WTC11 (cell line): Measurements from ENCODE around the gene BABAM2. TPM values are rescaled to one million over a fixed set of nuclear protein-coding genes. Genes with fewer than 3 reads are reported as not detected.

Experiments used
- ATAC-seq: fragments of 200-7000 bp; cut with Tn5 transposase; 2 replicates; pipeline ENCODE4 v1.10.0; 2021; ENCODE audit warnings: mild to moderate bottlenecking, moderate library complexity
- CTCF ChIA-PET: fragments of 300-600 bp; sonication (Branson Sonifier 250); formaldehyde crosslinking; loops from one replicate; lab custom pipeline; 2021; ENCODE audit warnings: antibody characterized with exemption; lab: Charles Lee
- POLR2A ChIA-PET: fragments of 350-600 bp; sonication (Branson Sonifier 250); formaldehyde crosslinking; loops from one replicate; lab custom pipeline; 2021; ENCODE audit warnings: antibody characterized with exemption; lab: Charles Lee
- DNase-seq: peaks from one replicate; pipeline ENCODE4 v3.0.0; 2021; ENCODE audit warnings: low spot score
- H3K27ac Mint-ChIP-seq: 2 replicates; pipeline ENCODE4 v1.8.0; 2021; ENCODE audit warnings: mixed read lengths
- H3K27me3 Mint-ChIP-seq: 2 replicates; pipeline ENCODE4 v1.8.0; 2021; ENCODE audit warnings: low read depth, mild to moderate bottlenecking, moderate library complexity, mixed read lengths
- H3K36me3 Mint-ChIP-seq: 2 replicates; pipeline ENCODE4 v1.8.0; 2021; ENCODE audit warnings: mixed read lengths
- H3K4me1 Mint-ChIP-seq: 2 replicates; pipeline ENCODE4 v1.8.0; 2022; ENCODE audit warnings: mixed read lengths
- H3K4me3 Mint-ChIP-seq: 2 replicates; pipeline ENCODE4 v1.8.0; 2021; ENCODE audit warnings: mild to moderate bottlenecking, moderate library complexity, mixed read lengths
- H3K9me3 Mint-ChIP-seq: 2 replicates; pipeline ENCODE4 v1.8.0; 2021; ENCODE audit warnings: mixed read lengths
- ATF6 ChIP-seq: sonication (generic); formaldehyde crosslinking; IDR thresholded peaks from 2 replicates; pipeline ENCODE4 v1.8.1; 2023; ENCODE audit warnings: mild to moderate bottlenecking, missing genetic modification reagents
- FOXP1 ChIP-seq: sonication (generic); formaldehyde crosslinking; IDR thresholded peaks from 2 replicates; pipeline ENCODE4 v1.8.0; 2022; ENCODE audit warnings: missing genetic modification reagents, mild to moderate bottlenecking, moderate library complexity, borderline replicate concordance
- FOXP4 ChIP-seq: sonication (generic); formaldehyde crosslinking; IDR thresholded peaks from 2 replicates; pipeline ENCODE4 v1.8.0; 2022; ENCODE audit warnings: mild to moderate bottlenecking, missing genetic modification reagents
- GRHL2 ChIP-seq: fragments of 250-450 bp; sonication (Bioruptor Pico); IDR thresholded peaks from 2 replicates; pipeline ENCODE4 v1.8.0; 2022; ENCODE audit warnings: mild to moderate bottlenecking, moderate library complexity; ENCODE audit not compliant: insufficient replicate concordance, severe bottlenecking
- JUN ChIP-seq: sonication (generic); formaldehyde crosslinking; IDR thresholded peaks from 2 replicates; pipeline ENCODE4 v1.8.0; 2023; ENCODE audit warnings: mild to moderate bottlenecking, missing genetic modification reagents
- MLX ChIP-seq: sonication (generic); formaldehyde crosslinking; IDR thresholded peaks from 2 replicates; pipeline ENCODE4 v1.8.1; 2023; ENCODE audit warnings: mild to moderate bottlenecking, missing genetic modification reagents, moderate library complexity
- NR3C1 ChIP-seq: sonication (generic); formaldehyde crosslinking; conservative IDR thresholded peaks from 2 replicates; pipeline ENCODE4 v1.8.1; 2023; ENCODE audit warnings: low read depth, mild to moderate bottlenecking, missing genetic modification reagents
- OVOL2 ChIP-seq: fragments of 250-450 bp; sonication (Bioruptor Pico); IDR thresholded peaks from 2 replicates; pipeline ENCODE4 v1.9.0; 2021; ENCODE audit warnings: mild to moderate bottlenecking, borderline replicate concordance
- RORB ChIP-seq: fragments of 250-450 bp; sonication (Bioruptor Pico); IDR thresholded peaks from 2 replicates; pipeline ENCODE4 v1.9.0; 2021; ENCODE audit warnings: mild to moderate bottlenecking
- TP53 ChIP-seq: sonication (generic); formaldehyde crosslinking; IDR thresholded peaks from 2 replicates; pipeline ENCODE4 v1.8.1; 2023; ENCODE audit warnings: mild to moderate bottlenecking, missing genetic modification reagents
- ZNF138 ChIP-seq: sonication (generic); formaldehyde crosslinking; conservative IDR thresholded peaks from 2 replicates; pipeline ENCODE4 v1.8.1; 2022; ENCODE audit warnings: mild to moderate bottlenecking, moderate library complexity, missing genetic modification reagents
- ZNF219 ChIP-seq: sonication (generic); formaldehyde crosslinking; IDR thresholded peaks from 2 replicates; pipeline ENCODE4 v1.8.0; 2023; ENCODE audit warnings: missing genetic modification reagents, mild to moderate bottlenecking, borderline replicate concordance
- ZNF671 ChIP-seq: fragments of 250-450 bp; sonication (Bioruptor Pico); IDR thresholded peaks from 2 replicates; pipeline ENCODE4 v1.8.0; 2021; ENCODE audit warnings: mild to moderate bottlenecking
- total RNA-seq: library from RNA; stranded (reverse); gene quantifications from 3 replicates; pipeline ENCODE4 v1.2.3, GENCODE V29; 2021
- TF ChIP-seq, protein P1 (sequence below): fragments of 250-450 bp; sonication (Bioruptor Pico); IDR thresholded peaks from 2 replicates; pipeline ENCODE4 v1.9.0; 2021; ENCODE audit warnings: moderate library complexity, mild to moderate bottlenecking, inconsistent platforms, borderline replicate concordance
- TF ChIP-seq, protein P2 (sequence below): sonication (generic); formaldehyde crosslinking; IDR thresholded peaks from 2 replicates; pipeline ENCODE4 v1.8.0; 2022; ENCODE audit warnings: mild to moderate bottlenecking, missing genetic modification reagents
- TF ChIP-seq, protein P3 (sequence below): sonication (generic); formaldehyde crosslinking; conservative IDR thresholded peaks from 2 replicates; pipeline ENCODE4 v1.8.1; 2023; ENCODE audit warnings: mild to moderate bottlenecking, low read depth, missing genetic modification reagents, moderate library complexity
- TF ChIP-seq, protein P4 (sequence below): sonication (generic); formaldehyde crosslinking; IDR thresholded peaks from 2 replicates; pipeline ENCODE4 v1.8.1; 2023; ENCODE audit warnings: mild to moderate bottlenecking, missing genetic modification reagents, borderline replicate concordance
- TF ChIP-seq, protein P5 (sequence below): fragments of 250-450 bp; sonication (Bioruptor Pico); IDR thresholded peaks from 2 replicates; pipeline ENCODE4 v1.9.0; 2021; ENCODE audit warnings: mild to moderate bottlenecking

Gene BABAM2
- total RNA-seq, 1 experiment from 2014 or later, result 16.5 TPM

- ATAC-seq (no peak), DNase-seq (no peak)
- H3K27ac Mint-ChIP-seq, result no peak overlapping the region
- no peaks in the 10 kb centered on the region for H3K9me3 Mint-ChIP-seq
- no peaks in the 10 kb centered on the region for H3K4me1 Mint-ChIP-seq
- CTCF ChIA-PET, result no interaction called here
- no peaks in the 10 kb centered on the region for H3K36me3 Mint-ChIP-seq
- TF ChIP-seq ZNF671 (CRISPR knock-in tag) (no peak), ZNF219 (CRISPR knock-in tag) (no peak), ATF6 (no peak), TP53 (CRISPR knock-in tag) (no peak), FOXP1 (CRISPR knock-in tag) (no peak), ZNF138 (CRISPR knock-in tag) (no peak)
- TF ChIP-seq, protein P1, sequence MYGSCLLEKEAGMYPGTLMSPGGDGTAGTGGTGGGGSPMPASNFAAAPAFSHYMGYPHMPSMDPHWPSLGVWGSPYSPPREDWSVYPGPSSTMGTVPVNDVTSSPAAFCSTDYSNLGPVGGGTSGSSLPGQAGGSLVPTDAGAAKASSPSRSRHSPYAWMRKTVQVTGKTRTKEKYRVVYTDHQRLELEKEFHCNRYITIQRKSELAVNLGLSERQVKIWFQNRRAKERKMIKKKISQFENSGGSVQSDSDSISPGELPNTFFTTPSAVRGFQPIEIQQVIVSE, result no peak
- POLR2A ChIA-PET, result no interaction called here
- no peak overlapping the region for H3K4me3 Mint-ChIP-seq
- no peaks in the 10 kb centered on the region for H3K27me3 Mint-ChIP-seq
Observed at GRCh38 chr2:28166956-28167355, 276.4 kb downstream of the BABAM2 start.

DNA sequence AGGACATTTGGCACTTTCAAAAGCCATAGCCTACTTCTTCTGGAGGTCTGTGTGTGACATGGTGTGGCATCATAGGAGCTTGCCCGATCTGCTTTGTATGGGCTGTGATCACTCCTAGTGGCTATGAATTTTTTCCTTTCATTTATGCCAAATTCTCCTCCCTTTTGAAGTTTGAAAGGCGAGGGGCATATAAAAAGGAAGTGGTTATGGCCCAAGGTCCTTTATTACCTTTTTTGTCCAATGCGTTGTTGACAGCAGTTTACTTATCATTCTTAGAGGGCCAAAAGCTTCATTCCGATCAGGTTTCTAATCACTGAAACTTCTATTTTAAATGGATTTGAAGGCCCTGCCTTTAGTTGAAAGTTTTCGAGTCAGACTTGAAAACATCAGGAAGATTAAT is 277.8 kb downstream of the BABAM2 start:
- CTCF ChIA-PET, result no interaction called here
- H3K4me1 Mint-ChIP-seq, result peaks cover 9% of the 10 kb centered on the region
- H3K4me3 Mint-ChIP-seq, result no peak overlapping the region
- H3K27me3 Mint-ChIP-seq, result no peaks in the 10 kb centered on the region
- TF ChIP-seq NR3C1 (CRISPR knock-in tag) (no peak), RORB (CRISPR knock-in tag) (no peak)
- DNase-seq (no peak), ATAC-seq (no peak)
- H3K9me3 Mint-ChIP-seq, result no peaks in the 10 kb centered on the region
- no peak overlapping the region for H3K27ac Mint-ChIP-seq
- POLR2A ChIA-PET, result no interaction called here
- H3K36me3 Mint-ChIP-seq, result no peaks in the 10 kb centered on the region

DNA sequence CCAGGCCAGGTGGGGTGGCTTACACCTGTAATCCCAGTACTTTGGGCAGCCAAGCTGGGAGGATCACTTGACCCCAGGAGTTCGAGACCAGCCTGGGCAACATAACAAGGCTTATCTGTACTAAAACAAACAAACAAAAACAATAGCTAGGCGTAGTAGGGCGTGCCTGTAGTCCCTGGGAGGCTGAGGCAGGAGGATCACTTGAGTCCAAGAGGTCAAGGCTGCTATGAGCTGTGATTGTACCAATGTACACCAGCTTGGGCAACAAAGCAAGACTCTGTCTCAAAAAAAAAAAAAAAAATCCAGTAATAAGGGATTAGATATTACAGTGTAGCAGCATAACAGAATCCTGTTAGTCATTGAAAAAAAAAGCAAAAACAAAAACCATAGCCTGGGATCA is 279.0 kb downstream of the BABAM2 start:
- POLR2A ChIA-PET, result interaction anchor here (0.6 kb wide), 1 partner anchor 108 kb away, joined by 3 read pairs; no protein-coding TSS in a partner anchor
- Mint-ChIP-seq H3K27ac (no peak overlapping the region), H3K4me3 (no peak overlapping the region), H3K9me3 (no peaks in the 10 kb centered on the region), H3K36me3 (no peaks in the 10 kb centered on the region), H3K27me3 (no peaks in the 10 kb centered on the region), H3K4me1 (peaks cover 9% of the 10 kb centered on the region)
- ATAC-seq (no peak), DNase-seq (no peak)
- CTCF ChIA-PET, result no interaction called here
- TF ChIP-seq, protein P2, sequence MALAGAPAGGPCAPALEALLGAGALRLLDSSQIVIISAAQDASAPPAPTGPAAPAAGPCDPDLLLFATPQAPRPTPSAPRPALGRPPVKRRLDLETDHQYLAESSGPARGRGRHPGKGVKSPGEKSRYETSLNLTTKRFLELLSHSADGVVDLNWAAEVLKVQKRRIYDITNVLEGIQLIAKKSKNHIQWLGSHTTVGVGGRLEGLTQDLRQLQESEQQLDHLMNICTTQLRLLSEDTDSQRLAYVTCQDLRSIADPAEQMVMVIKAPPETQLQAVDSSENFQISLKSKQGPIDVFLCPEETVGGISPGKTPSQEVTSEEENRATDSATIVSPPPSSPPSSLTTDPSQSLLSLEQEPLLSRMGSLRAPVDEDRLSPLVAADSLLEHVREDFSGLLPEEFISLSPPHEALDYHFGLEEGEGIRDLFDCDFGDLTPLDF (CRISPR knock-in tag), result no peak
- TF ChIP-seq, protein P3, sequence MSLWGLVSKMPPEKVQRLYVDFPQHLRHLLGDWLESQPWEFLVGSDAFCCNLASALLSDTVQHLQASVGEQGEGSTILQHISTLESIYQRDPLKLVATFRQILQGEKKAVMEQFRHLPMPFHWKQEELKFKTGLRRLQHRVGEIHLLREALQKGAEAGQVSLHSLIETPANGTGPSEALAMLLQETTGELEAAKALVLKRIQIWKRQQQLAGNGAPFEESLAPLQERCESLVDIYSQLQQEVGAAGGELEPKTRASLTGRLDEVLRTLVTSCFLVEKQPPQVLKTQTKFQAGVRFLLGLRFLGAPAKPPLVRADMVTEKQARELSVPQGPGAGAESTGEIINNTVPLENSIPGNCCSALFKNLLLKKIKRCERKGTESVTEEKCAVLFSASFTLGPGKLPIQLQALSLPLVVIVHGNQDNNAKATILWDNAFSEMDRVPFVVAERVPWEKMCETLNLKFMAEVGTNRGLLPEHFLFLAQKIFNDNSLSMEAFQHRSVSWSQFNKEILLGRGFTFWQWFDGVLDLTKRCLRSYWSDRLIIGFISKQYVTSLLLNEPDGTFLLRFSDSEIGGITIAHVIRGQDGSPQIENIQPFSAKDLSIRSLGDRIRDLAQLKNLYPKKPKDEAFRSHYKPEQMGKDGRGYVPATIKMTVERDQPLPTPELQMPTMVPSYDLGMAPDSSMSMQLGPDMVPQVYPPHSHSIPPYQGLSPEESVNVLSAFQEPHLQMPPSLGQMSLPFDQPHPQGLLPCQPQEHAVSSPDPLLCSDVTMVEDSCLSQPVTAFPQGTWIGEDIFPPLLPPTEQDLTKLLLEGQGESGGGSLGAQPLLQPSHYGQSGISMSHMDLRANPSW (CRISPR knock-in tag), result no peak
- TF ChIP-seq MLX (CRISPR knock-in tag), result no peak
- TF ChIP-seq OVOL2, result no peak
- TF ChIP-seq GRHL2 (CRISPR knock-in tag), result no peak
- TF ChIP-seq, protein P4, sequence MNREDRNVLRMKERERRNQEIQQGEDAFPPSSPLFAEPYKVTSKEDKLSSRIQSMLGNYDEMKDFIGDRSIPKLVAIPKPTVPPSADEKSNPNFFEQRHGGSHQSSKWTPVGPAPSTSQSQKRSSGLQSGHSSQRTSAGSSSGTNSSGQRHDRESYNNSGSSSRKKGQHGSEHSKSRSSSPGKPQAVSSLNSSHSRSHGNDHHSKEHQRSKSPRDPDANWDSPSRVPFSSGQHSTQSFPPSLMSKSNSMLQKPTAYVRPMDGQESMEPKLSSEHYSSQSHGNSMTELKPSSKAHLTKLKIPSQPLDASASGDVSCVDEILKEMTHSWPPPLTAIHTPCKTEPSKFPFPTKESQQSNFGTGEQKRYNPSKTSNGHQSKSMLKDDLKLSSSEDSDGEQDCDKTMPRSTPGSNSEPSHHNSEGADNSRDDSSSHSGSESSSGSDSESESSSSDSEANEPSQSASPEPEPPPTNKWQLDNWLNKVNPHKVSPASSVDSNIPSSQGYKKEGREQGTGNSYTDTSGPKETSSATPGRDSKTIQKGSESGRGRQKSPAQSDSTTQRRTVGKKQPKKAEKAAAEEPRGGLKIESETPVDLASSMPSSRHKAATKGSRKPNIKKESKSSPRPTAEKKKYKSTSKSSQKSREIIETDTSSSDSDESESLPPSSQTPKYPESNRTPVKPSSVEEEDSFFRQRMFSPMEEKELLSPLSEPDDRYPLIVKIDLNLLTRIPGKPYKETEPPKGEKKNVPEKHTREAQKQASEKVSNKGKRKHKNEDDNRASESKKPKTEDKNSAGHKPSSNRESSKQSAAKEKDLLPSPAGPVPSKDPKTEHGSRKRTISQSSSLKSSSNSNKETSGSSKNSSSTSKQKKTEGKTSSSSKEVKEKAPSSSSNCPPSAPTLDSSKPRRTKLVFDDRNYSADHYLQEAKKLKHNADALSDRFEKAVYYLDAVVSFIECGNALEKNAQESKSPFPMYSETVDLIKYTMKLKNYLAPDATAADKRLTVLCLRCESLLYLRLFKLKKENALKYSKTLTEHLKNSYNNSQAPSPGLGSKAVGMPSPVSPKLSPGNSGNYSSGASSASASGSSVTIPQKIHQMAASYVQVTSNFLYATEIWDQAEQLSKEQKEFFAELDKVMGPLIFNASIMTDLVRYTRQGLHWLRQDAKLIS (CRISPR knock-in tag), result no peak
- no peak for TF ChIP-seq FOXP4
- TF ChIP-seq JUN (CRISPR knock-in tag), result no peak
- TF ChIP-seq, protein P5, sequence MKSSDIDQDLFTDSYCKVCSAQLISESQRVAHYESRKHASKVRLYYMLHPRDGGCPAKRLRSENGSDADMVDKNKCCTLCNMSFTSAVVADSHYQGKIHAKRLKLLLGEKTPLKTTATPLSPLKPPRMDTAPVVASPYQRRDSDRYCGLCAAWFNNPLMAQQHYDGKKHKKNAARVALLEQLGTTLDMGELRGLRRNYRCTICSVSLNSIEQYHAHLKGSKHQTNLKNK, result no peak
- TF ChIP-seq NR3C1 (CRISPR knock-in tag), result no peak
